Measurements from ENCODE around the gene INPP5A. TPM values are rescaled to one million over a fixed set of nuclear protein-coding genes. Genes with fewer than 3 reads are reported as not detected.

INPP5A gene
- total and polyA plus RNA-seq, 2 donors (not counting 1 experiment from before 2014, with no cell fraction given) = 9.3 to 87.8 TPM

DNA sequence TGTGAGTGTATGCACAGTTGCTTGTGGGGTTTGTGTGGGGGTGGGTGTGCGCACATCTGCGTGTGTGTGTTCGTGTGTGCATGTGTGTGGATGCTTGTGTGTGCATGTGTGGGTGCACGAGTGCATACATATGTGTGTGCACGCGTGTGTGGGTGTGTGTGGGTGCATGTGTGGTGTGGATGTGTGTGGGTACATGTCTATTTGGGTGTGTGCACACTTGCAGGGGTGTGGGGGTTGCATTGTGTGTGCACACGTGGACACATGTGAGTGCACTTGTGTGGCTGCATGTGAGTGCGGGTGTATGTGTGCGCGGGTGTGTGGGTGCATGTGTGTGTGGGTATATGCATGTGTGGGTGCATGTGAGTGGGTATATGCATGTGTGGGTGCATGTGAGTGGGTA lies 174.7 kb downstream of the INPP5A start:
- Histone ChIP-seq H3K4me3 (ENCODE audit: control extremely low read depth in 1 of 5, extremely low read depth in 1 of 5, insufficient read depth in 1 of 5, low read depth in 2 of 5, low read length in 4 of 5) (no peak overlapping the region), H3K9ac (ENCODE audit: low read length) (no peak overlapping the region), H3K36me3 (replicated peaks in 1 of 2; ENCODE audit: control extremely low read depth in 1 of 2, control insufficient read depth in 1 of 2, extremely low read depth in 1 of 2, insufficient read depth in 2 of 2, low read length in 1 of 2) (peaks cover 0 to 35% of the 10 kb centered on the region in 2 experiments), H4K20me1 (ENCODE audit: control insufficient read depth, insufficient read depth, low read length, poor library complexity, severe bottlenecking) (peaks cover 8% of the 10 kb centered on the region), H3K4me2 (replicated peaks; ENCODE audit: low read depth, low read length, poor library complexity, severe bottlenecking) (no peak overlapping the region), H3K79me2 (ENCODE audit: control insufficient read depth, insufficient read depth, low read length) (peaks cover 5% of the 10 kb centered on the region), H2AFZ (ENCODE audit: insufficient read depth, low read depth, low read length, poor library complexity, severe bottlenecking) (no peak overlapping the region), H3K27ac (ENCODE audit: low read length in 2 of 2) (no peak overlapping the region), H3K27me3 (replicated peaks in 1 of 4; ENCODE audit: control extremely low read depth in 1 of 4, control insufficient read depth in 3 of 4, insufficient read depth in 4 of 4, low read length in 3 of 4) (no peaks in the 10 kb centered on the region), H3K9me3 (ENCODE audit: control extremely low read depth in 1 of 3, control insufficient read depth in 2 of 3, insufficient read depth in 1 of 3, low read length in 2 of 3) (peaks cover 0 to 28% (median 0%) of the 10 kb centered on the region in 3 donors), H3K4me1 (ENCODE audit: control insufficient read depth in 2 of 2, insufficient read depth in 2 of 2, low read length in 2 of 2) (no peaks in the 10 kb centered on the region)
- no peaks in the 10 kb centered on the region for H3K27me3 Mint-ChIP-seq
- ChIA-PET POLR2A (no interaction called here), CTCF (no interaction called here)
- H3K4me1 Mint-ChIP-seq = no peaks in the 10 kb centered on the region
- no peak overlapping the region for H3K4me3 Mint-ChIP-seq
- TF ChIP-seq CTCF (IDR thresholded peaks at IDR 0.05) = no peak
- no peak for TF ChIP-seq EZH2 (IDR thresholded peaks at IDR 0.05; ENCODE audit: borderline replicate concordance, insufficient read depth, low read depth, low read length, poor library complexity, severe bottlenecking)
- 98% methylated on average over 10 of the region's 10 CpGs for WGBS (ENCODE audit: insufficient coverage)
- H3K9me3 Mint-ChIP-seq (ENCODE audit: insufficient read depth) = no peaks in the 10 kb centered on the region
- ATAC-seq (ENCODE audit: low read depth) (no peak), DNase-seq (no peak)
- no peak overlapping the region for H3K27ac Mint-ChIP-seq
- intact Hi-C loops (cut with micrococcal nuclease) = no loop called here

DNA sequence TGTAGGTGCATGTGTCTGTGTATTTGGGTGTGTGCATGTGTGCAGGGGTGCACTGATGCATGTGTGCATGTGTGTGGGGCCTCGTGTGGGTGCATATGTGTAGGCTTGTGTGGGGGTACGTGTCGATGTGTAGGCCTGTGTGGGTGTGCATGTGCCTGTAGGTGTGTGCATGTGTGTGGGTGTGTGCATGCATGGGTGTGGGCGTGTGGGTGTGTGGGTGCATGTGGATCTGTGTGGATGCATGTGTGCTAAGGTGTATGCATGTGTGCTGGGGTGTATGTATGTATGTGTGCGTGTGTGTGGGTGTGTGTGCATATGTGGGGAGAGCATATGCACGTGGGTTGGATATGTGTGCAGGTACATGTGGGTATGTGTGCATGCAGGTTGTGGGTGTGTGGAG lies 175.2 kb downstream of the INPP5A start:
- no peak overlapping the region for H3K4me3 ChIP-seq (ENCODE audit: control extremely low read depth in 1 of 5, extremely low read depth in 1 of 5, insufficient read depth in 1 of 5, low read depth in 2 of 5, low read length in 4 of 5)
- H3K4me2 ChIP-seq (replicated peaks; ENCODE audit: low read depth, low read length, poor library complexity, severe bottlenecking) = no peak overlapping the region
- no peaks in the 10 kb centered on the region for H3K27me3 Mint-ChIP-seq
- intact Hi-C loops (cut with micrococcal nuclease) = no loop called here
- CTCF ChIA-PET = no interaction called here
- no peak overlapping the region for H3K9ac ChIP-seq (ENCODE audit: low read length)
- peaks cover 0 to 35% of the 10 kb centered on the region in 2 experiments for H3K36me3 ChIP-seq (replicated peaks in 1 of 2; ENCODE audit: control extremely low read depth in 1 of 2, control insufficient read depth in 1 of 2, extremely low read depth in 1 of 2, insufficient read depth in 2 of 2, low read length in 1 of 2)
- H3K27me3 ChIP-seq (replicated peaks in 1 of 4; ENCODE audit: control extremely low read depth in 1 of 4, control insufficient read depth in 3 of 4, insufficient read depth in 4 of 4, low read length in 3 of 4) = no peaks in the 10 kb centered on the region
- H2AFZ ChIP-seq (ENCODE audit: insufficient read depth, low read depth, low read length, poor library complexity, severe bottlenecking) = no peak overlapping the region
- peaks cover 0 to 25% (median 0%) of the 10 kb centered on the region in 3 donors for H3K9me3 ChIP-seq (ENCODE audit: control extremely low read depth in 1 of 3, control insufficient read depth in 2 of 3, insufficient read depth in 1 of 3, low read length in 2 of 3)
- H3K4me1 Mint-ChIP-seq = no peaks in the 10 kb centered on the region
- 96% methylated on average over 6 of the region's 6 CpGs for WGBS (ENCODE audit: insufficient coverage)
- H3K4me1 ChIP-seq (ENCODE audit: control insufficient read depth in 2 of 2, insufficient read depth in 2 of 2, low read length in 2 of 2) = no peaks in the 10 kb centered on the region
- no peaks in the 10 kb centered on the region for H3K9me3 Mint-ChIP-seq (ENCODE audit: insufficient read depth)
- H3K79me2 ChIP-seq (ENCODE audit: control insufficient read depth, insufficient read depth, low read length) = peaks cover 5% of the 10 kb centered on the region
- no peak overlapping the region for H3K4me3 Mint-ChIP-seq
- POLR2A ChIA-PET = no interaction called here
- TF ChIP-seq EZH2 (IDR thresholded peaks at IDR 0.05; ENCODE audit: borderline replicate concordance, insufficient read depth, low read depth, low read length, poor library complexity, severe bottlenecking) (no peak), CTCF (IDR thresholded peaks at IDR 0.05) (no peak)
- no peak overlapping the region for H3K27ac Mint-ChIP-seq
- DNase-seq = no peak
- ATAC-seq (ENCODE audit: low read depth) = no peak
- no peak overlapping the region for H3K27ac ChIP-seq (ENCODE audit: low read length in 2 of 2)
- H4K20me1 ChIP-seq (ENCODE audit: control insufficient read depth, insufficient read depth, low read length, poor library complexity, severe bottlenecking) = peaks cover 8% of the 10 kb centered on the region
